GM12891 (cell line): ENCODE results near the gene FCRL6.

ENCODE experiments used
- DNase-seq: peaks from one replicate; pipeline ENCODE4 v3.0.0; 2011; ENCODE audit warnings: low spot score; ENCODE audit not compliant: insufficient read length
- FAIRE-seq: peaks from 2 replicates; lab custom pipeline; 2011; peaks lifted over from hg19 to GRCh38; lab: Jason Lieb, UNC
- PAX5 ChIP-seq: IDR thresholded peaks from 2 replicates; pipeline ENCODE4 v1.6.1; 2011; ENCODE audit warnings: low read length, moderate library complexity, mild to moderate bottlenecking; ENCODE audit not compliant: insufficient read depth, severe bottlenecking
- POLR2A ChIP-seq: IDR thresholded peaks from 2 replicates; pipeline ENCODE4 v1.6.1; 2011; ENCODE audit warnings: low read depth, low read length, control low read depth
- POLR2AphosphoS5 ChIP-seq: IDR thresholded peaks from 2 replicates; pipeline ENCODE4 v1.6.1; 2011; ENCODE audit warnings: low read depth, low read length, control low read depth
- POU2F2 ChIP-seq: IDR thresholded peaks from 2 replicates; pipeline ENCODE4 v1.6.1; 2011; ENCODE audit warnings: low read depth, mild to moderate bottlenecking, control low read depth, low read length, moderate library complexity
- SPI1 ChIP-seq: IDR thresholded peaks from 2 replicates; pipeline ENCODE4 v1.6.1; 2011; ENCODE audit warnings: low read depth, low read length, control low read depth
- TAF1 ChIP-seq: IDR thresholded peaks from 2 replicates; pipeline ENCODE4 v1.6.1; 2011; ENCODE audit warnings: low read depth, low read length, control low read depth

The FCRL6 gene

DNA sequence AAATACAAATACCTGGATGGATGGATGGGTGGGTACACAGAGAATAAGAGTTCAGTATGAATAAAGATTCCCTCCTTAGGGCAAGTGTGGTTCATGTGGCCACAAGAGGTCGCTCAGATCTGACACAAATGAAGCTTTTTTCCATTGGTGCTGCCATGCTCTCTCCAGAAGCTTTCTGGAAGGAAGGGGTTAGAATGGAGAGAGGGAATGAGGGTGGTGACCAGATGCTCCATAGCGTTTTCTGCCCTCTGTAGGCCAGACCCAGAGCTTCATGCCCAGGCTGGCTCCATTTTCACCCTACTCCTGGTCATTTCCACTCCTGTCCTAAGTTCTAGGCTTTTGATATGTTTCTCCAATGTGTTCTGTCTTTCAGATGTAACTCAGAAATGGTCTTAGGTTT lies 3.3 kb upstream of the FCRL6 start:
- DNase-seq (peak; percentile 36), FAIRE-seq (no peak)
- TF ChIP-seq SPI1: no peak
- TF ChIP-seq POLR2A: no peak
- no peak for TF ChIP-seq PAX5
- no peak for TF ChIP-seq POU2F2
- no peak for TF ChIP-seq POLR2AphosphoS5
- TF ChIP-seq TAF1: no peak

DNA sequence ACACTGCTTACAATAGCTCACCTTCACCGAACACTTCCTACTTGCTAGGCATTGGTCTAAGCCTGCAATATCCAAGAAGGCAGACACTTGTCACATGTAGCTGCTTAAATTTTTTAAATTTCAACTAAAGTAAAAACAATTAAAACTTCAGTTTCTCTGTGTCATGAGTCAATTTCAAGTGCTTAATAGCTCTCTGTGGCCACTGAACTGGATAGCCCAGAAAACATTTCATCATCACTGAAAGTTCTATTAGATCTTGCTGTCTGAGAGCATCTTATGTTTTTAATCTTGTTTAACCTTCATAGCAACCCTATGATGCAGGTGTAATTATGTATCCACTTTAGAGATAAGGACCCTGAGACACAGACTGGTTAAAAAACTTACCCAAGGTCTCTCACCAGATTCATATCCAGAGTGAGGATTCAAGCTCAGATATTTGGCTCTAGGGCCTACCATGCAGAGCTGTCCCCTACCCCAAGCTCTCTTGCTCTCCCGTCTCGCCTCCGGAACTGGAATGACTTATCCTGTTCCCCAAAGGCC lies 2.6 kb upstream of the FCRL6 start:
- FAIRE-seq (no peak), DNase-seq (no peak)
- TF ChIP-seq POLR2AphosphoS5 (no peak), POLR2A (no peak), PAX5 (no peak), SPI1 (no peak), POU2F2 (no peak), TAF1 (no peak)

DNA sequence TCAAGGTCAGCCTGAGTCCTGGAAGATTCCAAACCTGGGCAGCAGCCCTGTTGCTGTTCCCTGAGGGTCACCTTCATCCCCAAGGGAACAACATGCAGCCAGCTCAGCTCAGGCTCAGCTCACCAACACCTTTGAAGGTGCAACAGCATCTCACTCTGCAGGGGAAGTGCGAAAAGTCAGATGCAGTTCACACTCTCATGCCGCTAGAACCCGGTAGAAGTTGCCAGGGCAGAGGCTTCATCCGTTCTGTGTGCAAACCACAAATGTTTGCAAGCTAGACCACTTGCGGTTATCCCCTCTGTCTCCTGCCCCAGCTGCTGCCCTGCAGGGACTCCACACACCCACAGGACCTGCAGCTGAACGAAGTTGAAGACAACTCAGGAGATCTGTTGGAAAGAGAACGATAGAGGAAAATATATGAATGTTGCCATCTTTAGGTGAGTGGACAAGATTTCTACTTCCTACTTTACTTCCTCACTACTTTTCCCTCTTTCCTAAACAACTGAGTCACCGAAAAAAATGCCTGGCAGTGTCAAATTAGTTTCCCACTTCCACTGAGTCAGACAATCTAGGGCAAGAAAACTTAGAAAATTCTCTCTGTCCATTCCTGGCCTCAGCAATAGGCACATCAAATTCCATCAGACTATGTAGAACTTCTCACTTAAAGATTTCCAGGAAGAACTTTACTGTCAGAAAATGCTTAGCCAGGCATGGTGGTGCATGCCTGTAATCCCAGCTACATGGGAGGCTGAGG lies 1.8 kb upstream of the FCRL6 start:
- TF ChIP-seq POU2F2: no peak
- TF ChIP-seq SPI1: peak; percentile 56
- DNase-seq (no peak), FAIRE-seq (peak; percentile 93)

DNA sequence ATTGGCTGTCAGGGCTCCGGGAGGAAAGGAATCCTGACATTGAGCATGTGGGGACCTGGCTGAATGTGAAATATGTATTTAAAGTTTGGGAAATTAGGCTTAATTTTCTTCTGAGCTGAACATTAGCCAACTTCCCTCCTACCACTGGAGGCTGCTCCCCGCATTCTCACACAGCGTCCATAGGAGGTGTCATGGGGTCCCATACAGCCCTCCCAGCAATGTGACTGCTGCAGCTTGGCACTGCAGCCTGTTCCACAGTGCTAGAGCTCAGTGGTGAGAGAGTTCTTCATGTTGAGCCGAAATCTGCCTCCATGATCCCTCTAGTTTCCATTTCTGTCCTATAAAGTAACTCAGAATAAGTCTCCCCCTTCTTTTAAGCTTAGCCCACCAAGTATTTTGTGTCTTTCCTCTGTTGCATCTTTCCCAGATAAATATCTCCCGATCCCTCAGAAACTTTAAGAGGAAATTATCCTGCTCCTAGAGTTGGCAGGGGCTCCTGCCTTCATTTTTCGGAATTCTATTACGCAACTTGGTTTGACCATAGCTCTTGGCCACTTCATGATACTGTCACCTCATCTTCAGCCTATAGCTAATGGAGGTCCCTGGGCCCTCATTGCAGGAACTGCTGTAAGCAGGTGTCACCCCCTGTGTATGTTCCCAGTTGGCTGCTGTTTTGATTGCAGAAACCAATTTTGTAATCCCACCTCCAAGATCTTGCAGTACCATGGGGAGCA lies 2.0 kb downstream of the FCRL6 start:
- TF ChIP-seq TAF1 (no peak), PAX5 (no peak), POLR2A (no peak), SPI1 (no peak)
- DNase-seq (no peak), FAIRE-seq (no peak)

DNA sequence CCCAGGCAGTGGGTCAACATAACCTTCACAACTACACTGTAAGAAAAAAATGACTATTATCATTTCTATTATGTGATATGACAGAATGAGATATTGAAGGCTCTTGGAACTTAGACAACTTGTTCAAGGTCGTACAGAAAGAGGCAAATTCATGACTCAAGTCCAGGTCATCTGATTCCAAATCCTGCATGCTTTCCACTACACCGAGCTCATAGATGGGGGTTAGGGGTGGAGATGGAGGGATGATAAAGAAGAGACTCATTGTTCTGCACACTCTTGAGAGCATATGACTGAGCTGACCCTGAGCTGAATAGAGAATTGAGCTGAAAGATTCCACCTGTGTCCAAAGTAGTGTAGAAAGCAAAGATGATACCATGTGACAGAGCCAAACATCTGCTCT lies 2.8 kb downstream of the FCRL6 start:
- TF ChIP-seq TAF1 (no peak), SPI1 (no peak), PAX5 (no peak), POLR2AphosphoS5 (no peak), POLR2A (no peak), POU2F2 (no peak)
- FAIRE-seq (no peak), DNase-seq (no peak)

DNA sequence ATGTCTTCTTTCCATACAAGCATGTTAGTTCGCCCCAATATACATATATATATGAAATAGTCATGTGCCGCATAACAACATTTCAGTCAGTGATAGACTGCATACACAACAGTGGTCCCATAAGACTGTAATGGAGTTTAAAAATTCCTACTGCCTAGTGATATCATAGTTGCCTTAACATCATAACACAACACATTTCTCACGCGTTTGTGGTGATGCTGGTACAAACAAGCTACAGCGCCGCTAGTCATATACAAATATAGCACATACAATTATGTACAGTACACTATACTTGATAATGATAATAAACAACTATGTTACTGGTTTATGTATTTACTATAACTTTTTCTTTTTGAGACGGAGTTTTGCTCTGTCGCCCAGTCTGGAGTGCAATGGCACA lies 13.8 kb downstream of the FCRL6 start:
- TF ChIP-seq PAX5 (no peak), SPI1 (no peak), POU2F2 (no peak), POLR2A (no peak), TAF1 (no peak), POLR2AphosphoS5 (no peak)
- DNase-seq: no peak
- FAIRE-seq: no peak

DNA sequence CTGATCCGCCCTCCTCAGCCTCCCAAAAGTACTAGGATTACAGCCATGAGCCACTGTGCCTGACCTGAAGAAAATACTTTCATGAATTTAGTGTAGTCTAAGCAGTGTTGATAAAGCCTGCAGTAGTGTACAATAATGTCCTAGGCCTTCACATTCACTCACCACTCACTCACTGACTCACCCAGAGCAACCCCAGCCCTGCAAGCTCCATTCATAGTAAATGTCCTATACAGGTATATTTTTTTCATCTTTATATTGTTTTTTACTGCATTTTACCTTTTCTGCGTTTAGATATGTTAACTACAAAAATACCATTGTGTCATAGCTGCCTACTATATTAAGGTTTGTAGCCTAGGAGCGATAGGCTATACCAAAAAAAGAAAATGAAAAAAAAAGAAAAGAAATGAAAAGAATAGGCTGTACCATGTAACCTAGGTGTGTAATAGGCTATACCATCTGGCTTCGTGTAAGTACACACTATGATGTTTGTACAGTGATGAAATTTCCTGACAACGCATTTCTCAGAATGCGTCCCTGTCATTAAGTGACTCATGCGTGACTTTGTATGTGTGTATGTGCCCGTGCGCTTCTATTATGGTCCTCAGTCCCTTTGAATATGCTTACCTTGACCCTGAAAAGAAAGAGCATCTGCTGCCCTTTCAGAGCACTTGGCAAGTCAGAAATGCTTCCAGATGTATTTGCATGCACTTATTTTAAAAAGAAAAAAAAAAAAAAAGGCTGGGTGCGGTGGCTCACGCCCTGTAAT lies 15.3 kb downstream of the FCRL6 start:
- TF ChIP-seq POLR2AphosphoS5 (no peak), POU2F2 (no peak), POLR2A (no peak), TAF1 (no peak), PAX5 (no peak), SPI1 (no peak)
- FAIRE-seq (no peak), DNase-seq (no peak)

DNA sequence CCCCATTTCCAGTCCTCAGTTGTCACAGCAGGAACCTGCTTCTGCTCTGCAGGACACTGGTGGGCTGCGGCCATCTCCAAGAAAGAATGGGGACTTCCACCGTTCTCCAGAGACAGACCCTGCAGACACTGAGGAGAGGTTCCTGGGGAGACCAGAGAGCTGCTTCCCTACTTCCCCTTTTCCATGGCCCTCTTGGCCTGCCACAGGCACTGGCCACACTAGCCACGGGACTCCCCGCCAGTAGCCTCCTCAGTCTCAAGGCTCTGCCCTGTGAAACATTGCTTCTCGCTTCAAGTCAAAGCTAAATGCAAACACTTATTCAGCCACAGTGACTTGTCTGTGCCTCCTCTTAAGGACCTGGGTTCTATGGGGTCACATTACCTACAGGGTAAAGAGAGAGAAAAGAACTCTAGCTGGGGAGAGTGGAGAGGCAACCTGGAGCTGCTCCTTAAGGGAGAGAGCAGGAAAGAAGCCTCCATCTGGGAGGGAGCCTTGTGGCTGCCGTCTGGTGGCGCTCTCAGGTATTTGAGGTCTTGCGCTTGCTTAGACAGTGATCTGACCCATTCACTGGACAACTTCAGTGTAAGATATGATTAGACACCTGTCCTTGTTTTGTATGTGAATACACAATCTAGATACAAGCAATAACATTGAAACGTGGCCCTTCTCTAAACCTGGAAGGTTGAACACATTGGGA lies 19.2 kb downstream of the FCRL6 start:
- FAIRE-seq (no peak), DNase-seq (no peak)
- TF ChIP-seq PAX5 (no peak), POLR2A (no peak), POU2F2 (no peak), POLR2AphosphoS5 (no peak), TAF1 (no peak)

DNA sequence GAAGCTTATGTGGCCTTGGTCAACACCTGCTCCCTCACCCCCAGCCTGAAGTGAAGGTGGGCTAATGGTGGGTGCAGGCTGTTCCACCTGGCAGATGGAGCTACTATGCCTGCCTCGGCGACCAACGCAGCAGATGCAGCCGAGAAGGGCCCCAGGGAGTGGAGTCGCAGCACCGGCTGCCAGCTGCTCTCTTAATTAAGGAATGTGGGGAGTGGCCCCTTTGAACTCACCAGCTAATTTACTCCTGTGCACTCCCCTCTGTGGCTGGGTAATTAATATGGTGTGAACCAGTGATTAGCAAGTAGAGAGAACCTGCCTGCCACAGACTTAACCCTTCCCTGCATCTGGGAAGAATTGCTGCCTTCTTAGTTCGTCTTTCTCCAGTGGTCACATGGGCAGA lies 21.2 kb downstream of the FCRL6 start:
- no peak for FAIRE-seq
- DNase-seq: no peak
- TF ChIP-seq PAX5 (no peak), POLR2A (no peak), SPI1 (no peak), TAF1 (no peak), POU2F2 (no peak), POLR2AphosphoS5 (no peak)
